H9 (cell line): ENCODE results near the gene LHX1. TPM values are rescaled to one million over a fixed set of nuclear protein-coding genes. Genes with fewer than 3 reads are reported as not detected.

Experiments used
- DNase-seq: peaks from one replicate; pipeline ENCODE4 v3.0.0-alpha.2; 2017
- H2AFZ ChIP-seq: one replicate; pipeline ENCODE4 v1.6.1; 2013; ENCODE audit warnings: mild to moderate bottlenecking, low read length, control low read depth, moderate library complexity
- H2AK5ac ChIP-seq: 2 replicates; pipeline ENCODE4 v1.6.1; 2013; ENCODE audit warnings: low read length, control low read depth, mixed read lengths; ENCODE audit not compliant: insufficient read length
- H2BK120ac ChIP-seq: one replicate; pipeline ENCODE4 v1.6.1; 2013; ENCODE audit warnings: low read depth, mild to moderate bottlenecking, low read length, control low read depth, inconsistent platforms; ENCODE audit not compliant: poor library complexity, severe bottlenecking
- H2BK12ac ChIP-seq: 2 replicates; pipeline ENCODE4 v1.6.1; 2013; ENCODE audit warnings: low read length, control low read depth, mixed read lengths, low read depth; ENCODE audit not compliant: insufficient read length
- H2BK15ac ChIP-seq: 2 replicates; pipeline ENCODE4 v1.6.1; 2013; ENCODE audit warnings: low read depth, low read length, control low read depth
- H2BK20ac ChIP-seq: one replicate; pipeline ENCODE4 v1.6.1; 2013; ENCODE audit warnings: low read depth, mild to moderate bottlenecking, low read length, control low read depth, inconsistent platforms; ENCODE audit not compliant: poor library complexity, severe bottlenecking
- H2BK5ac ChIP-seq: 2 replicates; pipeline ENCODE4 v1.6.1; 2013; ENCODE audit warnings: low read length, control low read depth, mixed read lengths; ENCODE audit not compliant: insufficient read length
- H3K14ac ChIP-seq: 2 replicates; pipeline ENCODE4 v1.6.1; 2013; ENCODE audit warnings: low read length, control low read depth; ENCODE audit not compliant: insufficient read depth
- H3K18ac ChIP-seq: 2 replicates; pipeline ENCODE4 v1.6.1; 2013; ENCODE audit warnings: low read depth, mild to moderate bottlenecking, mixed read lengths, low read length, control low read depth; ENCODE audit not compliant: insufficient read length
- H3K23ac ChIP-seq: 2 replicates; pipeline ENCODE4 v1.6.1; 2013; ENCODE audit warnings: low read length, control low read depth, mixed read lengths, low read depth; ENCODE audit not compliant: insufficient read length
- H3K23me2 ChIP-seq: 2 replicates; pipeline ENCODE4 v1.6.1; 2013; ENCODE audit warnings: low read depth, mild to moderate bottlenecking, mixed read lengths, low read length, control low read depth; ENCODE audit not compliant: insufficient read length, poor library complexity, severe bottlenecking
- H3K27ac ChIP-seq: 2 replicates; pipeline ENCODE4 v1.5.1; 2013; ENCODE audit warnings: low read length, control low read depth, mixed read lengths, low read depth; ENCODE audit not compliant: insufficient read length
- H3K27me3 ChIP-seq: 2 replicates; pipeline ENCODE4 v1.6.1; 2013; ENCODE audit warnings: low read length, control low read depth, inconsistent platforms; ENCODE audit not compliant: insufficient read depth
- H3K4ac ChIP-seq: 2 replicates; pipeline ENCODE4 v1.6.1; 2013; ENCODE audit warnings: low read depth, mild to moderate bottlenecking, control low read depth, inconsistent platforms, low read length, moderate library complexity
- H3K4me1 ChIP-seq: 2 replicates; pipeline ENCODE4 v1.6.1; 2013; ENCODE audit warnings: low read length, control low read depth, inconsistent platforms; ENCODE audit not compliant: insufficient read depth
- H3K4me2 ChIP-seq: 2 replicates; pipeline ENCODE4 v1.6.1; 2013; ENCODE audit warnings: low read length, control low read depth, mixed read lengths; ENCODE audit not compliant: insufficient read length, insufficient read depth
- H3K56ac ChIP-seq: 2 replicates; pipeline ENCODE4 v1.6.1; 2013; ENCODE audit warnings: low read depth, mild to moderate bottlenecking, mixed read lengths, low read length, control low read depth; ENCODE audit not compliant: insufficient read length
- H3K79me1 ChIP-seq: 2 replicates; pipeline ENCODE4 v1.6.1; 2013; ENCODE audit warnings: low read depth, mild to moderate bottlenecking, moderate library complexity, low read length, control low read depth, inconsistent platforms; ENCODE audit not compliant: insufficient read depth, poor library complexity, severe bottlenecking
- H3K79me2 ChIP-seq: 2 replicates; pipeline ENCODE4 v1.6.1; 2013; ENCODE audit warnings: low read length, control low read depth, inconsistent platforms; ENCODE audit not compliant: insufficient read depth
- H3K9ac ChIP-seq: 2 replicates; pipeline ENCODE4 v1.6.1; 2013; ENCODE audit warnings: low read length, control low read depth, mixed read lengths; ENCODE audit not compliant: insufficient read length; ENCODE audit errors: extremely low read depth
- H3K9me3 ChIP-seq: one replicate; pipeline ENCODE4 v1.6.1; 2013; ENCODE audit warnings: low read depth, low read length, inconsistent platforms; ENCODE audit not compliant: control insufficient read depth
- H3T11ph ChIP-seq: one replicate; pipeline ENCODE4 v1.6.1; 2013; ENCODE audit warnings: mild to moderate bottlenecking, low read length, control low read depth, inconsistent platforms
- H4K20me1 ChIP-seq: one replicate; pipeline ENCODE4 v1.6.1; 2013; ENCODE audit not compliant: control insufficient read depth, insufficient read length, insufficient read depth
- H4K5ac ChIP-seq: 2 replicates; pipeline ENCODE4 v1.6.1; 2013; ENCODE audit warnings: low read depth, mild to moderate bottlenecking, mixed read lengths, low read length, control low read depth; ENCODE audit not compliant: insufficient read length
- H4K8ac ChIP-seq: replicated peaks from 2 replicates; pipeline ENCODE4 v1.6.1; 2013; ENCODE audit warnings: low read length, control low read depth, mixed read lengths, low read depth; ENCODE audit not compliant: insufficient read length
- H4K91ac ChIP-seq: 2 replicates; pipeline ENCODE4 v1.6.1; 2013; ENCODE audit warnings: low read depth, mild to moderate bottlenecking, moderate library complexity, mixed read lengths, low read length, control low read depth; ENCODE audit not compliant: insufficient read length
- H3K27ac Mint-ChIP-seq, 3 experiments: 2 replicates in 2 of 3; 3 replicates in 1 of 3; pipeline ENCODE4 v1.8.0; 2020 to 2021; ENCODE audit warnings: mixed read lengths in 3 of 3, mild to moderate bottlenecking in 1 of 3, moderate library complexity in 1 of 3
- H3K27me3 Mint-ChIP-seq: 2 replicates; pipeline ENCODE4 v1.8.0; 2021; ENCODE audit warnings: low read depth, mild to moderate bottlenecking, moderate library complexity, mixed read lengths
- H3K36me3 Mint-ChIP-seq, 3 experiments: 2 replicates in 2 of 3; 3 replicates in 1 of 3; pipeline ENCODE4 v1.8.0; 2020 to 2021; ENCODE audit warnings: low read depth in 3 of 3, mixed read lengths in 3 of 3; ENCODE audit not compliant: insufficient read depth in 1 of 3
- H3K4me1 Mint-ChIP-seq, 2 experiments: 2 replicates each; pipeline ENCODE4 v1.8.0; 2020; ENCODE audit warnings: mixed read lengths in 2 of 2
- H3K4me3 Mint-ChIP-seq, 2 experiments: 2 replicates in 1 of 2; 3 replicates in 1 of 2; pipeline ENCODE4 v1.8.0; 2020 to 2021; ENCODE audit warnings: mild to moderate bottlenecking in 2 of 2, mixed read lengths in 2 of 2, moderate library complexity in 1 of 2
- H3K9me3 Mint-ChIP-seq, 2 experiments: 2 replicates in 1 of 2; 3 replicates in 1 of 2; pipeline ENCODE4 v1.8.0; 2020; ENCODE audit warnings: mild to moderate bottlenecking in 2 of 2, mixed read lengths in 2 of 2, moderate library complexity in 1 of 2
- CTCF ChIP-seq: fragments of 200-600 bp; sonication (generic); conservative IDR thresholded peaks from 3 replicates; pipeline ENCODE4 v1.8.0; 2021; ENCODE audit warnings: antibody characterized with exemption, mild to moderate bottlenecking
- WGBS: extraction: QIAGEN DNeasy Blood & Tissue Kit; methylation state at CpG from one replicate; pipeline ENCODE4 v1.1.7; 2013; ENCODE audit warnings: missing lambda C conversion rate, low lambda C conversion rate, mixed read lengths; ENCODE audit not compliant: insufficient read length; ENCODE audit errors: extremely low coverage; 5-methylcytosine and 5-hydroxymethylcytosine counted together
- total RNA-seq: library from RNA; stranded (reverse); gene quantifications from 2 replicates; pipeline ENCODE4 v1.2.1, GENCODE V29; 2021

Gene LHX1
- total RNA-seq, 1 experiment from 2014 or later, result 0.22 TPM

- Histone ChIP-seq H2BK120ac (no peak overlapping the region), H2AK5ac (no peak overlapping the region), H3K23ac (no peak overlapping the region), H3K27me3 (peaks cover 90% of the 10 kb centered on the region), H2BK12ac (no peak overlapping the region), H2AFZ (no peak overlapping the region), H4K91ac (no peak overlapping the region), H3K79me1 (no peaks in the 10 kb centered on the region), H4K8ac (no peak overlapping the region), H3K56ac (no peak overlapping the region), H3T11ph (no peak overlapping the region), H3K4me1 (no peaks in the 10 kb centered on the region; the same call in 1 of the 2 replicates), H3K14ac (no peak overlapping the region), H3K79me2 (no peaks in the 10 kb centered on the region), H4K5ac (no peak overlapping the region), H4K20me1 (peaks cover 4% of the 10 kb centered on the region), H2BK5ac (no peak overlapping the region), H3K23me2 (peaks cover 4% of the 10 kb centered on the region), H3K18ac (no peak overlapping the region), H3K9me3 (no peaks in the 10 kb centered on the region), H2BK20ac (no peak overlapping the region), H3K9ac (no peak overlapping the region), H2BK15ac (no peak overlapping the region), H3K4me2 (peak overlapping the region; percentile 26), H3K4ac (no peak overlapping the region), H3K27ac (no peak overlapping the region)
- peaks cover 38 to 70% of the 10 kb centered on the region in 2 experiments for H3K4me1 Mint-ChIP-seq
- peak; percentile 78 for DNase-seq
- H3K9me3 Mint-ChIP-seq, result peaks cover 0 to 5% of the 10 kb centered on the region in 2 experiments; a peak in 1 of 5 replicates
- WGBS, result no CpG with 5 or more reads among the region's 44 CpGs
- TF ChIP-seq CTCF, result no peak
- H3K27me3 Mint-ChIP-seq, result peaks cover 100% of the 10 kb centered on the region
- H3K36me3 Mint-ChIP-seq, result no peaks in the 10 kb centered on the region; a peak in 1 of 7 replicates
- H3K4me3 Mint-ChIP-seq, result peak overlapping the region; percentile 14 to 57
- no peak overlapping the region for H3K27ac Mint-ChIP-seq
Measured at GRCh38 chr17:36943250-36944191, 6.2 kb downstream of the LHX1 start.
